GM12892 (cell line): Measurements from ENCODE around the gene YJEFN3.
A peak's percentile ranks its signal among the peaks of the same experiment; 100 is the strongest.

Experiments
- DNase-seq: peaks from one replicate; pipeline ENCODE4 v3.0.0; 2011; ENCODE audit not compliant: insufficient read length
- FAIRE-seq: peaks from 2 replicates; lab custom pipeline; 2011; peaks lifted over from hg19 to GRCh38; lab: Jason Lieb, UNC
- POLR2A ChIP-seq: IDR thresholded peaks from 2 replicates; pipeline ENCODE4 v1.6.1; 2011; ENCODE audit warnings: low read depth, low read length, control low read depth
- POLR2AphosphoS5 ChIP-seq: IDR thresholded peaks from 2 replicates; pipeline ENCODE4 v1.6.1; 2011; ENCODE audit warnings: low read depth, low read length, control low read depth
- TAF1 ChIP-seq: IDR thresholded peaks from 2 replicates; pipeline ENCODE4 v1.6.1; 2011; ENCODE audit warnings: low read depth, mild to moderate bottlenecking, control low read depth, low read length, borderline replicate concordance

YJEFN3 gene

DNA sequence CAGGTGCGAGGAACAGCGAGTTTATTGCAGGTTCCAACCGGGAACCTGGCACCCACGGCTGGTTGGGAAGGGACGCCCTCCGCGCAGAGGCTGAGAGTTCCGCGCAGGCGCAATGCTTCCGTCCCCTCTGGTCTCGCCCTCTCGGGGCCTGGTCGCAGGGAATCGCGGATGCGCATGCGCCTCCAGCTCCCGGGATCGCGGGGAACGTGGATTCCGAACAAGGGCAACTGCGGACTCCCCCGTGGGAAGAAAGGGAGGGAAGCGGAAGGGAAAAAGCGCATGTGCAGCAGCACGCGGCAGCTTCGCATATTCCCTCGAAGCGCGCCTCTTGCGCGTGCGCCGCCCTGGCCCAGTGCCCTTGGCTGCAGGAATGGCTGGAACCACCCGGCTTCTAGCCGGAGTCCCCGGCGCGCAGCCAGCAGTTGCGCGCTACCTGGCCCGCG is 14.5 kb upstream of the YJEFN3 start:
- FAIRE-seq (no peak), DNase-seq (no peak)
- TF ChIP-seq POLR2A: no peak
- TF ChIP-seq TAF1: no peak
- no peak for TF ChIP-seq POLR2AphosphoS5

DNA sequence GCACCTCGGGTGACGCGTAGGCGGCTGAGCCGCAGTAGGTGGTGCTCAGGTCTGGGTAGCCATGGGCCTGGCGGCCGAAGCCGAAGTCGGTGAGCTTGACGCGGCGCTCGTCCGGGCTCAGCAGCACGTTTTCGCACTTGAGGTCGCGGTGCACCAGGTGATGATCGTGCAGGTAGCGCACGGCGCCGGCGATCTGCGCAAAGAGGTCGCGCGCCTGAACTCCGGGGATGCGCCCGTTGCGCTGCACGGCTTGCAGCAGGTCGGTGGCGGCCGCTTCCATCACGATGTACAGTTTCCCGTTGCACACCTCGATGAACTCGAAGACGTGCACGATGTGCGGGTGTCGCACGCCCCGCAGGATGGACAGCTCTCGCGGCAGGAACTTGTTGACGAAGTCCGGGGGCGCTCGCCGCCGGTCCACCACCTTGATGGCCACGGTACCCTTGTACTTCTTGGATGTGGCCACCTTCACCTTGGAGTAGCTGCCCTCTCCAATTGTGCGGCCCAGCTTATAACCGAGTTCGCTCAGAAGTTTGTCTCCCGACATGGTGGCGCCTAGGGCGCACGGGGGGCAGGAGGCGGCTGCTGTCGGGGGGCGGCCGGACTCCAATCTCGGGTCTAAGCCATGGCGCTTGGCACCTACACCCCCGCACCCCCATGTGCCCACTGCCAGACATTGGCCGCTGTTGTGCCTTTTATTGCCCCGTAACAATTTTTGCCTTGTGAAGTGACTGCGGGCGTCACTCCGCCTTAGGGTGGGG is 13.7 kb upstream of the YJEFN3 start, which contains the start of gene TSSK6:
TSS of gene TSSK6 (minus strand) at position 668 of the 761 bp plus-strand sequence. CDS start at position 547, 121 bp downstream.
- DNase-seq: no peak
- peak; percentile 38 for FAIRE-seq
- TF ChIP-seq TAF1 (no peak), POLR2A (no peak), POLR2AphosphoS5 (no peak)

DNA sequence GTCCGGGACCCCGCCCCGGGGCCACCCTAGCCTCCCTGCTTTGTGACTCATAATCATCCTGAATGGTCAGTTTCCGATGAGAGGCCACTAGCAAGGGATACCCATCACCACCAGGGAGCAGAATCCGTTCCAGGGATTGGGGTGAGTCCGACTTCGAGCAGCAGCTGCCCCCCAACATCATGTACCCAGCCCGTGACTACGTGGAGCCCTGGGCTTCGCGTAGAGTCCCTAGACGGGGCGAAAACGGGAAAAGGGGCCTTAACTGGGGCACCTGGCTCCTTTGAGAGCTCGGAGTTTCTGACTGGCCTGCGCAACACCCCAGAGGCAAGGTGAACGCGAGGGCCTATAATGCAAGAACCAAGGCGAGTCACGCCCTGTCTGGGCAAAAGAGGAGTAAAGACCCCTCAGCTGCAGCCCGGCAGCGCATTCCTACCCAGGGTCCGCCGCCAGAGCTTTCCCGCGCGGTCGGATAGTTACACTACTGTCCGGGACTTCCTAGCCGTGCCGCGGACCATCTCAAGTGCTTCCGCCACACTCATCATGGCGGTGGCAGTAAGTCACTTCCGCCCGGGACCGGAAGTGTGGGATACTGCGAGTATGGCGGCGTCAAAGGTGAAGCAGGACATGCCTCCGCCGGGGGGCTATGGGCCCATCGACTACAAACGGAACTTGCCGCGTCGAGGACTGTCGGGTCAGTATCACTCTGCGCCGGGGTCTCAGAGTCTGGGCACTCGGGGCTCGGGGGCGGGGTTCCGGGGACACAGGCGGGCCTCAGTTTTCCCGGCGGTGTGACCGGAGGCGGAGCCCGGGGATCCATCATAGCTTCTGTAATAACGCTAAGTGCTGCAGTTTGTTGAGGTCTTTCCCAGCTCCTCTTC is 12.8 kb upstream of the YJEFN3 start, which contains the start of gene NDUFA13:
TSS of gene NDUFA13 (plus strand) at position 584 of the 878 bp plus-strand sequence. CDS start at position 598, 14 bp downstream.
- peak; percentile 94 for DNase-seq
- FAIRE-seq: peak; percentile 97
- TF ChIP-seq POLR2AphosphoS5: peak; percentile 97
- TF ChIP-seq TAF1: peak; percentile 96
- TF ChIP-seq POLR2A: peak; percentile 94

DNA sequence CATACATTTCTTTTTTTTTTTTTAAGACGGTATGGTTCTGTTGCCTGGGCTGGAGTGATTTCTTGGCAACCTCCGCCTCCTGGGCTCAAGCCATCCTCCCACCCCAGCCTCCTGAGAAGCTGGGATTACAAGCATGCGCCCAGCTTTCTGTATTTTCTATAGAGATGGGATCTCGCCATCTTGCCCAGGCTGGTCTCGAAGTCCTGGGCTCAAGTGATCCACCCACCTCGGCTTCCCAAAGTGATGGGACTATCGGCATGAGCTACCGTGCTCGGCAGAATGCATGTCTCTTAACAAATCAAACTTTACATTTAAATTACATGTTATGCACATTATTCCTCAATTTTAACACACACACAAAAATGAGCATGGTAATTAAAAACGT is 11.5 kb upstream of the YJEFN3 start:
- DNase-seq (no peak), FAIRE-seq (no peak)
- TF ChIP-seq TAF1 (no peak), POLR2AphosphoS5 (no peak), POLR2A (no peak)

DNA sequence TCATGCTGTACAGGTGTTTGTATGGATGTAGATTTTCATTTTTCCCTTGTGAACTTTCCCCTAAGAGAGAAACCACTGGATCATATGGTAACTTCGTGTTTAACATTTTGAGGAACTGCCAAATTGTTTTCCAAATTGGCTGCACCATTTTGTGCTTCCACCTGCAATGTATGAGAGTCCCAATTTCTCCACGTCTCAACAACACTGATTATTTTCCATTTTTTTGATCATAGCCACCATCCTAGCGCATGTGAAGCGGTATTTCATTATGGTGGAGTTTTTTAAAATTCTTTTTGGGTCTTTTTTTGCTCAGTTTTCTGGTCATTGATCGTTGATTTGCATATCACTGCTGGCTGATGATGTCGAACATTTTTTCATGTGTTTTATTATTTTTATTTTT is 7.7 kb upstream of the YJEFN3 start:
- FAIRE-seq (no peak), DNase-seq (no peak)
- TF ChIP-seq POLR2A: no peak
- TF ChIP-seq TAF1: no peak
- TF ChIP-seq POLR2AphosphoS5: no peak

DNA sequence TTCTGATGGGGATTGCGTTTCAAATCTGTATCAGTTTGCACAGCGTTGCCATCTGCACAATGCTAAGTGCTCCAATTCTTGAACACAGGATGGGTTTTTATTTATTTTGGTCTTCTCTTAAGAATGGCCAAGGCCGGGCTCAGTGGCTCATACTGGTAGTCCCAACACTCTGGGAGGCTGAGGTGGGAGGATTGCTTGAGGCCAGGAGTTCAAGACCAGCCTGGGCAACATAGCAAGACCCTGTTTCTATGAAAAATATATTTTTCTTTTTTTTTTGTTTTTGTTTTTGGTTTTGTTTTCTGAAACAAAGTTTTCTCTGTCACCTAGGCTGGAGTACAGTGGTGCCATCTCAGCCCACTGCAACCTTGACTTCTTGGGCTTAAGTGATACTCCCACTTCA is 5.5 kb upstream of the YJEFN3 start:
- DNase-seq (no peak), FAIRE-seq (no peak)
- no peak for TF ChIP-seq POLR2AphosphoS5
- no peak for TF ChIP-seq TAF1
- no peak for TF ChIP-seq POLR2A

DNA sequence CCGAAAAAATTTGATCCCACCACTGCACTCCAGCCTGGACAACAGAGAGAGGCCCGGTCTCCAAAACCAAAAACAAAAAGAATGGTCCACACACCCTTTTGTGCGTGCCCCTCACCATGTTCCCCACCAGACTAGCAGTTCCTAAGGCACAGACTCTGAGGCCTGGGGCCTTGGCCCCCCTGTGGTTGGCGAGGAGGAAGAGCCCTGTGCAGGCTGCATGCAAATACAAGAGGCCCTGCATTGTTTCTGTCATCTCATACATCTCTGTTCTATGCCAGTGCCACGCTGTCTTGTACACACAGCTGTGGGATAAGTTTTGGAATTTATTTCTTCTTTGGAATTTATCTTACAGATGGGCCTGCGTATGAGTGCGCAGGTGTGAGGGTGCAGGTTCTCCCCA is 4.7 kb upstream of the YJEFN3 start:
- no peak for FAIRE-seq
- no peak for TF ChIP-seq POLR2AphosphoS5
- no peak for TF ChIP-seq TAF1
- no peak for TF ChIP-seq POLR2A
- DNase-seq: no peak

DNA sequence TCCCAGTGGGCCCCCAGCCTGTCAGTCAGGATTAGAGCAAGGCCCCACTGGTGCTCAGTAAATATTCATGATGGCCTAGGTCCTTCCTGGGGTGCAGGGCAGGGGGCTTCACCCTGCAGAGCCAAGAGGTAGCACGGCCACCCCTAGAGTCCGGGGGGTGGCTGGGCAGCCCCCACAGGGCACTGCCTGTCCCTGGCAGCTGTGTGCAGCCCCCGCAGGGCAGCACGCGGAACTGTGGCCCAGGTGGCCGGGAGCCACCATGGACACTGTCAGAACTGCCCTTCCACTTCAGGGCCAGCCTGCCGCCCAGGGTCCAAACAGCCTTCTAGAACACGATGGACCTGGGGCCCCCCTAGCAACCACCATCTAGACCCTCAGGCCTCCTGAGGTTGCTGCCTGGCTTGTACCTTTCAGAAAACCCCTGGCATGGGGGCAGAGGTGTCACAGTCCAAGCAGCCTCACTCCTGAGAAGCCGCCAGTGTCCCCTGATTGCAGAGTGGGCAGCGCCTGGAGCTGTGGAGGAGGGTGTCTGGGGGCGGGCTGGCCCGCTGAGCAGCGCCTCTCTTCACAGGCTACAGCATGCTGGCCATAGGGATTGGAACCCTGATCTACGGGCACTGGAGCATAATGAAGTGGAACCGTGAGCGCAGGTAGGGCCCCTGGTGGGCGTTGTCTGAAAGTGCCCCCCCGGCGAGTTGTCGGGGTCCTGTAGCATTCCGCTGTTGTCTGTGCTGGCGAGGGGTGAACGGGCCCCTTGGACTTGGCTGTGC is 2.9 kb upstream of the YJEFN3 start:
- no peak for DNase-seq
- TF ChIP-seq TAF1 (no peak), POLR2A (no peak), POLR2AphosphoS5 (peak; percentile 35; the same call in 1 of the 2 replicates)
- FAIRE-seq: no peak

DNA sequence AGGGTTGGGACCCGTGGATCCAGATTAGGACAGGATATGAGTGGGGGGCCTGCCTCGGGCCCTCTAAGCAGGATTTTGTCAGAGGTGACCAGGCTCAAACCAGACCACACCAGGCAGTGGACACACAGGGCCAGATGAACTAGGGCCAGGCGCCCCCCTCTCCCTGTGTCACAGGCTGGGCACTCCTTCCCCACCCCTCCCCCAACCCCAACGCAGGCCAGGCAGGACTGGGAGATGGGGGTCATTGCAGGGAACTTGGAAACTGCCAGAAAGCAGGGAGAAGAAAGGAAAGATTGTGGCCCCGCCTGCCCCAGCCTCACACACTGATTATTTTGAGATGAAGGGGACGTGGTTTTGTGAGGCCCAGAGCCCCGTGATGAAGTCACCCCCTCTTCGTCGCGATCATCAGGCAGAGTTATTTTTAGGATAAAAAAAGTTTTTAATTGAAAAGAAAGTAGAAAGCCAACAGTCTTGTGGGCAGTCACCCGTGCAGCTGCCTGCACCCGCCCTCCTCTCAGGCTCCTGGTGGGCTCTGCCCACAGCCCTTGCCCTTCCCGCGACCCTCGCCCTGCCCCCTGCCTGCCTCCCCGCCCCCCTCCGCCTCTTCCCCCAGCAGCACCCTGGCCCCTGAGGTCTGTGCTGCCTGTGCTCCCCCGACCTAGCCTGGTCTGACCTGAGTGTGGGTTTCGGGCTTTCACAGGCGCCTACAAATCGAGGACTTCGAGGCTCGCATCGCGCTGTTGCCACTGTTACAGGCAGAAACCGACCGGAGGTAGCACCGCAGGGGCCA is 1.9 kb upstream of the YJEFN3 start:
- no peak for FAIRE-seq

DNA sequence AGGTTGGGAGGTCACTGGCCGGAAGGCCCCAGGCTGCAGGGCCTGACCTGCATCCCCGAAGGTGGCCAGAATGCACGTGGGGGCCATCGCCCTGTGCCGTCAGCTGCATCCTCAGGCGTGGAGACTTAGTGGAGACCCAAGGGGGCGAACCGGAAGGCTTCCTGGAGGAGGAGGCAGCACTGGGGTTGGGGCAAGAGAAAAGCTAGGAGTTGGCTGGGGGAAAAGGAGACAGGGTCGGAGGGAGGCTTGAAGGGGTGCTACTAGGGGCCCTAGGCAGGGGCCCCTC is 1.4 kb upstream of the YJEFN3 start:
- FAIRE-seq: no peak
- TF ChIP-seq TAF1: no peak
- no peak for DNase-seq

More for the DNA sequence above, 1.9 kb upstream of the YJEFN3 start:
- DNase-seq: no peak
- TF ChIP-seq TAF1: no peak
- TF ChIP-seq POLR2AphosphoS5: no peak
- TF ChIP-seq POLR2A: no peak
